ENCODE results near the gene ADARB2. TPM values are rescaled to one million over a fixed set of nuclear protein-coding genes. Genes with fewer than 3 reads are reported as not detected.

ADARB2 gene
- polyA plus RNA-seq, 3 donors: not detected

DNA sequence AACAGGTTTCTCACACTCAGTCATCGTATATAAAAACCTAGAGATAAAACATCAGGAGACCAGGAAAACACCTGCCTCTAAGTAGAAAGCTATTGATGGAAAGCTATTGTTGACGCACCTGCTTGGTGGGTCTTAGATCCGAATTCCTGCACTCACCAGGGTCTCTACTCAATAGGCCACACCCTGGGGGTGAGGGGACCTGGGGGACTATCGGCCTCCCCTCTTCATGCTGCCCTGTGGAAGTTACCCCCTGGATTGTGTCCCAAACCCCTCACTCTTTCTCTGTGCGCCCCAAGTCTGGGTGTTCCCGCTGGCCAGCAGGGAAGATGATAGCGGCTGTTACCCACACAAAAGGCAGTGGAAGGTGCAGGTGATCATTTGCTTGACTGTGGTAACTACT is 368.1 kb downstream of the ADARB2 start:
- H3K9me3 Mint-ChIP-seq: peaks cover 0 to 4% (median 2%) of the 10 kb centered on the region in 7 donors
- peaks cover 1 to 21% (median 9%) of the 10 kb centered on the region in 3 donors for H3K27me3 Mint-ChIP-seq (ENCODE audit: low read depth in 3 of 3)
- no CpG with 5 or more reads among the region's 7 CpGs for WGBS (ENCODE audit: insufficient coverage)
- H3K4me3 Mint-ChIP-seq: no peak overlapping the region
- Histone ChIP-seq H3K27ac (ENCODE audit: low read depth in 1 of 2, low read length in 2 of 2) (no peak overlapping the region), H3K4me2 (replicated peaks; ENCODE audit: extremely low read depth, low read length, poor library complexity, severe bottlenecking) (no peak overlapping the region), H2AFZ (ENCODE audit: insufficient read depth, low read depth, low read length, poor library complexity, severe bottlenecking) (no peak overlapping the region), H3K4me3 (replicated peaks in 1 of 3; ENCODE audit: low read depth in 2 of 3, low read length in 3 of 3) (no peak overlapping the region), H4K20me1 (ENCODE audit: insufficient read depth, low read length) (no peaks in the 10 kb centered on the region), H3K9ac (ENCODE audit: insufficient read depth, low read length, poor library complexity, severe bottlenecking) (no peak overlapping the region), H3K27me3 (ENCODE audit: control insufficient read depth in 2 of 2, insufficient read depth in 2 of 2, low read length in 2 of 2) (peaks cover 0 to 2% of the 10 kb centered on the region in 2 donors), H3K9me3 (replicated peaks in 1 of 2; ENCODE audit: control insufficient read depth in 1 of 2, insufficient read depth in 1 of 2, low read length in 2 of 2) (peaks cover 0 to 5% of the 10 kb centered on the region in 2 donors), H3K36me3 (replicated peaks in 1 of 2; ENCODE audit: control insufficient read depth in 1 of 2, insufficient read depth in 2 of 2, low read length in 2 of 2) (no peaks in the 10 kb centered on the region), H3K79me2 (ENCODE audit: insufficient read depth, low read length) (no peaks in the 10 kb centered on the region), H3K4me1 (ENCODE audit: control insufficient read depth in 1 of 2, insufficient read depth in 2 of 2, low read length in 2 of 2) (no peaks in the 10 kb centered on the region)
- no peak for DNase-seq
- TF ChIP-seq, protein P1, sequence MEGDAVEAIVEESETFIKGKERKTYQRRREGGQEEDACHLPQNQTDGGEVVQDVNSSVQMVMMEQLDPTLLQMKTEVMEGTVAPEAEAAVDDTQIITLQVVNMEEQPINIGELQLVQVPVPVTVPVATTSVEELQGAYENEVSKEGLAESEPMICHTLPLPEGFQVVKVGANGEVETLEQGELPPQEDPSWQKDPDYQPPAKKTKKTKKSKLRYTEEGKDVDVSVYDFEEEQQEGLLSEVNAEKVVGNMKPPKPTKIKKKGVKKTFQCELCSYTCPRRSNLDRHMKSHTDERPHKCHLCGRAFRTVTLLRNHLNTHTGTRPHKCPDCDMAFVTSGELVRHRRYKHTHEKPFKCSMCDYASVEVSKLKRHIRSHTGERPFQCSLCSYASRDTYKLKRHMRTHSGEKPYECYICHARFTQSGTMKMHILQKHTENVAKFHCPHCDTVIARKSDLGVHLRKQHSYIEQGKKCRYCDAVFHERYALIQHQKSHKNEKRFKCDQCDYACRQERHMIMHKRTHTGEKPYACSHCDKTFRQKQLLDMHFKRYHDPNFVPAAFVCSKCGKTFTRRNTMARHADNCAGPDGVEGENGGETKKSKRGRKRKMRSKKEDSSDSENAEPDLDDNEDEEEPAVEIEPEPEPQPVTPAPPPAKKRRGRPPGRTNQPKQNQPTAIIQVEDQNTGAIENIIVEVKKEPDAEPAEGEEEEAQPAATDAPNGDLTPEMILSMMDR (IDR thresholded peaks at IDR 0.05): no peak
- no peaks in the 10 kb centered on the region for H3K36me3 Mint-ChIP-seq
- no peak overlapping the region for H3K27ac Mint-ChIP-seq
- intact Hi-C loops (cut with micrococcal nuclease): no loop called here
- H3K4me1 Mint-ChIP-seq: no peaks in the 10 kb centered on the region

DNA sequence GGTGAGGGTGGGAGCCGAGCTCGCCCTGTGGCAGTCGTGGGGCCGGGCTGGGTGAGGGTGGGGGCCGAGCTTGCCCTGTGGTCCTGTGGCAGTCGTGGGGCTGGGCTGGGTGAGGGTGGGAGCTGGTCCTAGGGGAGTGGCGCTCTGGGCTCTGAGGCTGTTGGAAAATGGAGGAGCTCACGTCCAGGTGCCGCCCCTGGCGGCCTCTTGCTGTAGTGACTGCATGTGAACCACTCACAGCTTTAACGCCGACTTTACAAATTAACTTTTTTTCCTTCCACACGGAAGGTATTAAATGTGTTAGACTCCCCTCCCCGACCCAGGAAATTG is 368.5 kb downstream of the ADARB2 start:
- no peak overlapping the region for H3K4me3 Mint-ChIP-seq
- H3K4me2 ChIP-seq (replicated peaks; ENCODE audit: extremely low read depth, low read length, poor library complexity, severe bottlenecking): no peak overlapping the region
- H3K36me3 ChIP-seq (replicated peaks in 1 of 2; ENCODE audit: control insufficient read depth in 1 of 2, insufficient read depth in 2 of 2, low read length in 2 of 2): no peaks in the 10 kb centered on the region
- peaks cover 0 to 3% (median 2%) of the 10 kb centered on the region in 7 donors for H3K9me3 Mint-ChIP-seq
- no peak overlapping the region for H3K9ac ChIP-seq (ENCODE audit: insufficient read depth, low read length, poor library complexity, severe bottlenecking)
- no peaks in the 10 kb centered on the region for H3K4me1 ChIP-seq (ENCODE audit: control insufficient read depth in 1 of 2, insufficient read depth in 2 of 2, low read length in 2 of 2)
- H2AFZ ChIP-seq (ENCODE audit: insufficient read depth, low read depth, low read length, poor library complexity, severe bottlenecking): no peak overlapping the region
- DNase-seq: no peak
- peaks cover 0 to 6% of the 10 kb centered on the region in 2 donors for H3K27me3 ChIP-seq (ENCODE audit: control insufficient read depth in 2 of 2, insufficient read depth in 2 of 2, low read length in 2 of 2)
- TF ChIP-seq, protein P1 (IDR thresholded peaks at IDR 0.05): peak; percentile 53
- 39% methylated on average over 5 of the region's 14 CpGs for WGBS (ENCODE audit: insufficient coverage)
- no peaks in the 10 kb centered on the region for H3K79me2 ChIP-seq (ENCODE audit: insufficient read depth, low read length)
- no peak overlapping the region for H3K27ac Mint-ChIP-seq
- no peak overlapping the region for H3K4me3 ChIP-seq (replicated peaks in 1 of 3; ENCODE audit: low read depth in 2 of 3, low read length in 3 of 3)
- intact Hi-C loops (cut with micrococcal nuclease): no loop called here
- no peaks in the 10 kb centered on the region for H3K36me3 Mint-ChIP-seq
- H3K27ac ChIP-seq (ENCODE audit: low read depth in 1 of 2, low read length in 2 of 2): no peak overlapping the region
- peaks cover 0 to 2% of the 10 kb centered on the region in 2 donors for H3K9me3 ChIP-seq (replicated peaks in 1 of 2; ENCODE audit: control insufficient read depth in 1 of 2, insufficient read depth in 1 of 2, low read length in 2 of 2)
- H4K20me1 ChIP-seq (ENCODE audit: insufficient read depth, low read length): no peaks in the 10 kb centered on the region
- H3K4me1 Mint-ChIP-seq: no peaks in the 10 kb centered on the region
- H3K27me3 Mint-ChIP-seq (ENCODE audit: low read depth in 3 of 3): peaks cover 1 to 25% (median 13%) of the 10 kb centered on the region in 3 donors
